GM23338 (cell line): Measurements from ENCODE around the gene SLC25A13.

Source experiments
- CREB1 ChIP-seq: fragments of 250-450 bp; sonication (Bioruptor Pico); IDR thresholded peaks from 2 replicates; pipeline ENCODE4 v1.5.0; 2020; ENCODE audit warnings: low read depth, mild to moderate bottlenecking, moderate library complexity
- EZH2 ChIP-seq: fragments of 200-600 bp; sonication (generic); IDR thresholded peaks from one replicate; pipeline ENCODE4 v1.8.0; 2017; ENCODE audit warnings: antibody characterized with exemption, mild to moderate bottlenecking, low read depth; ENCODE audit not compliant: unreplicated experiment
- EZH2phosphoT487 ChIP-seq: fragments of 200-600 bp; sonication (generic); IDR thresholded peaks from one replicate; pipeline ENCODE4 v1.8.1; 2018; ENCODE audit warnings: antibody characterized with exemption; ENCODE audit not compliant: unreplicated experiment
- POLR2AphosphoS5 ChIP-seq: IDR thresholded peaks from 2 replicates; pipeline ENCODE4 v1.6.1; 2016; ENCODE audit warnings: antibody characterized with exemption, low read depth
- TF ChIP-seq, protein P1 (sequence below), 2 experiments: fragments of 200-600 bp in 1 of 2; sonication (generic) in 1 of 2; conservative IDR thresholded peaks; 2 replicates each; pipeline versions ENCODE4 v1.5.1 to v1.6.1; 2016 to 2017; ENCODE audit warnings: antibody characterized with exemption in 2 of 2, low read depth in 2 of 2, mild to moderate bottlenecking in 2 of 2, moderate library complexity in 1 of 2
- TF ChIP-seq, protein P2 (sequence below): IDR thresholded peaks from 2 replicates; pipeline ENCODE4 v1.6.1; 2016; ENCODE audit warnings: antibody characterized with exemption

GRCh38 chr7:96322847-96323461 is 1.1 kb upstream of the SLC25A13 start:
- TF ChIP-seq EZH2phosphoT487 (no peak), EZH2 (no peak), POLR2AphosphoS5 (no peak), CREB1 (CRISPR knock-in tag) (no peak)
- TF ChIP-seq, protein P1, sequence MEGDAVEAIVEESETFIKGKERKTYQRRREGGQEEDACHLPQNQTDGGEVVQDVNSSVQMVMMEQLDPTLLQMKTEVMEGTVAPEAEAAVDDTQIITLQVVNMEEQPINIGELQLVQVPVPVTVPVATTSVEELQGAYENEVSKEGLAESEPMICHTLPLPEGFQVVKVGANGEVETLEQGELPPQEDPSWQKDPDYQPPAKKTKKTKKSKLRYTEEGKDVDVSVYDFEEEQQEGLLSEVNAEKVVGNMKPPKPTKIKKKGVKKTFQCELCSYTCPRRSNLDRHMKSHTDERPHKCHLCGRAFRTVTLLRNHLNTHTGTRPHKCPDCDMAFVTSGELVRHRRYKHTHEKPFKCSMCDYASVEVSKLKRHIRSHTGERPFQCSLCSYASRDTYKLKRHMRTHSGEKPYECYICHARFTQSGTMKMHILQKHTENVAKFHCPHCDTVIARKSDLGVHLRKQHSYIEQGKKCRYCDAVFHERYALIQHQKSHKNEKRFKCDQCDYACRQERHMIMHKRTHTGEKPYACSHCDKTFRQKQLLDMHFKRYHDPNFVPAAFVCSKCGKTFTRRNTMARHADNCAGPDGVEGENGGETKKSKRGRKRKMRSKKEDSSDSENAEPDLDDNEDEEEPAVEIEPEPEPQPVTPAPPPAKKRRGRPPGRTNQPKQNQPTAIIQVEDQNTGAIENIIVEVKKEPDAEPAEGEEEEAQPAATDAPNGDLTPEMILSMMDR (conservative IDR thresholded peaks at IDR 0.05; ENCODE audit: low read depth in 2 of 2): no peak
- TF ChIP-seq, protein P2, sequence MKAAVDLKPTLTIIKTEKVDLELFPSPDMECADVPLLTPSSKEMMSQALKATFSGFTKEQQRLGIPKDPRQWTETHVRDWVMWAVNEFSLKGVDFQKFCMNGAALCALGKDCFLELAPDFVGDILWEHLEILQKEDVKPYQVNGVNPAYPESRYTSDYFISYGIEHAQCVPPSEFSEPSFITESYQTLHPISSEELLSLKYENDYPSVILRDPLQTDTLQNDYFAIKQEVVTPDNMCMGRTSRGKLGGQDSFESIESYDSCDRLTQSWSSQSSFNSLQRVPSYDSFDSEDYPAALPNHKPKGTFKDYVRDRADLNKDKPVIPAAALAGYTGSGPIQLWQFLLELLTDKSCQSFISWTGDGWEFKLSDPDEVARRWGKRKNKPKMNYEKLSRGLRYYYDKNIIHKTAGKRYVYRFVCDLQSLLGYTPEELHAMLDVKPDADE: no peak
